Stromal cell of bone marrow (primary cell): ENCODE data around the gene PRM2.

Source experiments
- DNase-seq: peaks from one replicate; pipeline ENCODE4 v3.0.0-alpha.2; 2012; ENCODE audit warnings: low read depth

PRM2 gene

DNA sequence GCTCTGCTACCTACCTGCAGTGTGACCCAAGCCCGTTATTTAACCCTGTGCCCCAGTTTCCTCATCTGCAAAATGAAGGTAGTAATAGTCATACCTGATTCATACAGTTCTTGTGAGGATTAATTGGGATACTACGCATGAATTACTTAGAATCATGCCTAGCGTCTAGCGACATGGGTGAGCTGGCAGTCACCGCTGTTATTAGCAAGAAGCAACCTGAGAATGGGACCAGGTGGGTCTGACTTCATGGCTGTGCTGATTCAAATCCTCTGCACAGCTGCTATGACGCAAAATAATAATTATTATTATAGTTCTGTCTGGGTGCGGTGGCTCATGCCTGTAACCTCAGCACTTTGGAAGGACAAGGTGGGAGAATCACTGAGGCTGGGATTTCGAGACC lies 28.1 kb downstream of the PRM2 start:
- DNase-seq = no peak

DNA sequence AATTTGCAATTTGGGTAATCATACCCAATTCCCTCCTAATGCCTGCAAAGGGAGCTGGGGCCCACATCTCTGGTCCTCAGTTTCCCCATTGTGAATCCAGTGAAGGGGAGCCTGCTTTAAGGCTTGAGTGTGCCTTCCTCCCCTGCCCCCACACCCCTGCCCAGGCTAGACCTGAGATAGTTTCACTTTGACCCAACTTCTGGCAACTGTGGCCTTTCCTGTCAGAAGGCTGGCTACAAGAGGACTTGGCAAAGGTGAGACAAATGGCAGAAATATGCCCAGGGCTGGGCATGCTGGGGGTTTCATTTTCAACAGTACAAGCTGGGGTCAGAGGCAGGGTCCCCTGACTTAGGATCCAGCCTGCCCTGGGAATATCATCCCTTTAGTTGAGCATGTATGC lies 30.3 kb downstream of the PRM2 start:
- DNase-seq = no peak

DNA sequence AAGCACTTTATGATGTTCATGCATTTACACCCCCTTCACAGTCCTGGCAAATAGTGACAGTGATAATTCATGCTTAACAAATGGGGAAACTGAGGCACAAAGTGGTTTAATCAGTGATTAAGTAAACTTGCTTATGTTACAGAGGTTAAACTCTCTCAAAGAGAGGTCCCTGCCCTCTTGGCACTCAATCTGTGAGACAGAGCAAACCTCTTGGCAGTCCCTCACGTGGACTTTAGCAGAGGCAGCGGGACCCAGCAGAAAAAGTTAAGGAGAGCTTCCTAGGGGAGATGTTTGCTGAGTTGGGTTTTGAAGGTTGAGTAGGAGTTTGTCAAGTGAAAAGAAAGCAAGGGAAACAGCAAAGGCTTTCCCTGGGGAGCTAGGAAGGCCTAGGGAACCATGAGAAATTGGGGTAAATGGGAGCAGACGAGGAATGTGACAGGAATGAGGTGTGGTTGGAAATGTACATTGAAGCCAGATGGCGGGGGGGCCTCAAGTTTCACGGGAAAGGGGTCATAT lies 31.0 kb downstream of the PRM2 start:
- no peak for DNase-seq

- DNase-seq = no peak
Measured at GRCh38 chr16:11242658-11243057, 33.6 kb downstream of the PRM2 start.

DNA sequence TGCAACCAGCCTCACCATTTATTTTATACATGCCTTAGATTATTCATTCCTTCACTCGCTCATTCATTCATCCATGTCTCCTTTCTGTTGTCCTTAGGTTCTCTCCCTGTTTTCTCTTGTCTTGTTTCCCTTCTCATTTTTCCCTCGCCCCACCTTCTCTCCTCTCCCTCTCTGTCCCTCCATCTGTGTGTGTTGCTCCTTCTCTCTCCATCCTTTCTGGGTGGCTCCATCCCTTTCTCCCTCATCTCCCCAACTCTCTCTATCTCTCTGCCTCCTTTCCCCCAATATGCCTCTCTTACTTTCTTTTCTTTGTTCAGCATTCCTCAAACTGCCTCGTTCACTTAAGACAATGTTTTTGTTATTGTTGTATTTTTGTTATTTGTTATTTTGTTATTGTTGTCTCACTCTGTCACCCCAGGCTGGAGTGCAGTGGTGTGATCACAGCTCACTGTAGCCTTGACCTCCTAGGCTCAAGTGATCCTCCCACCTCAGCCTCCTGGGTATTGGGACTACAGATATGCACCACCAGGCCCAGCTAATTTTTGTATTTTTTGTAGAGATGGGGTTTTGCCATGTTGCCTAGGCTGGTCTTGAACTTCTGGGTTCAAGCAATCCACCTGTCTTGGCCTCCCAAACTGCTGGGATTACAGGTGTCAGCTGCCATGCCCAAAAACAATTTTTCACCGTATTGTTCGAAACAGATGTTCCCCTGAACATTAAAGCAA lies 34.6 kb downstream of the PRM2 start:
- no peak for DNase-seq

DNA sequence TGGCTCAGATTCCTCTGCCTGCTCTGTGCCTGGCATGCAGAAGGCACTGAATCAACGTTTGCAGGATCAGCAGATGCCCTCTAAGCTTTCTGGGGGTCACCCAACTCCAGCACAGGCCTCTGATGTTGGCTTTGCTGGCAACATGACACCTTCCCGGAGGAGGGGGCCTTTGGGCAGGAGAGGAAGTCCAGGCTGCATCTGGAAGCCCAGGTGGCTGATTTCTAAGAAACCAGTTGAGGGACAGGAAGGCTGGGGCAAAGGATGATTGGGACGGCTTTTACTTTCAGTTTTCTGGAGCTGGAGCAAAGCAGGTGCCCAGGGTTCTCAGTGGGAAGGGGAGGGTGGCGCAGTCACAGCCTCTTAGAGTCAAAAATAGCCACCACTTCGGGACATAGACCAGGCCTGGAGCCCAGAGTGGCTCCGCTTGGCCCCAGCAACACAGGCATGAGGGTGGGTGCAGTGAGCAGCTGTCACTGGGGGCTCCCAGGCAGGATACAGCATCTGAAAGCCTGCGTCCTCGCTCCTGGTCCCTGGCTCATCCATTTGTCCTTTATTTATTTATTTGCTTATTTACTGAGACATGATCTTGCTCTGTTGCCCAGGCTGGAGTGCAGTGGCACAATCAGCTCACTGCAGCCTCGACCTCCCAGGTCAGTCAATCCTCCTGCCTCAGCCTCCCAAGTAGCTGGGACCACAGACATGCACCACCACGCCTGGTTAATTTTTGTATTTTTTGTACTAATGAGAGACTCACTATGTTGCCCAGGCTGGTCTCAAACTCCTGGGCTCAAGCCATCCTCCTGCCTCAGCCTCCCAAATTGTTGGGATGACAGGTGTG lies 35.4 kb downstream of the PRM2 start:
- DNase-seq = no peak

- DNase-seq = no peak
Measured at GRCh38 chr16:11239644-11240632, 36.3 kb downstream of the PRM2 start.

DNA sequence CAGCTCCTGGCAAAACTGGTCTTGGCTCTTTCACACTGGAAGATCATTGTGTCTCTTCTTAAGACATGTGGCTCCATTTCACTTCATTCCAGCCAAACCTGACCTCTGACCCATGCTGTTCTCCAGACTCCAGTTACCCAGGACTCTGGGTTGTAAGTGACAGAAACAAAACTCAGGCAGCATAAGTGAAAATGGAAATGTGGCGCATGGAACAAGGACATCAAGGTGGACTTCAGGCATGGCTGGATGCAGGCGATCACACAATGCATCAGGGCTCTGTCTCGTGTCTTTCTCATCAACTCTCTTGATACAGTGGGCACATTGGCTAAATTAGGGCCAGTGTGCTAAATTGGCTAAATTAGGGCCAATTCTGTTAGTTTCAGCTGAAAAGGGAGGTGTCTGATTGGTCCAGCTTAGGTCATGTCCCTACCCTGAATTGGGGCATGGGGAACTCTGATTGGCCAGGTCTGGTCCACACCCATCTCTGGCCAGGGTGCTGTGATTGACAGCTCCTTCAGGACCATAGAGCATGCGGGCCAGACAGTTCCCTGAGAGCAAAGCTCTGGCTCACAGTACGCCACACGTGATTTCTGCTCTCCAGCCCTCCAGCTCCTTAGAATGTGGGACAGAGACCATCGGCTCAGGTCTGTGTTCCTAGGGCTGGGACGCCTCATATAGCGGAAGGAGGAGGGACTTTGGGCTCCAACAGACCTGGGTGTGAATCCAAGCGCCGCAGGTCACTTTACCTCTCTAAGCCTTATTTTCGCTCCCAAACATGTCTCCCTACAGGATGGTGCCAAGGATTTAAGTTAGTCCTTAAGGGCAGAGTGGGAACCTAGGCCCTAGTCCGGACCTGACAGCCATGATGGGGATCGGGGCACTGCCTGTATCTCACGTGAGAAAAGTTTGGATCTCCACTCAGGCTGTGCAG lies 37.7 kb downstream of the PRM2 start:
- DNase-seq = no peak

- no peak for DNase-seq
Measured at GRCh38 chr16:11236461-11237254, 39.6 kb downstream of the PRM2 start.

GRCh38 chr16:11235703-11235991 lies 40.6 kb downstream of the PRM2 start:
- no peak for DNase-seq

- DNase-seq = no peak
Measured at GRCh38 chr16:11234884-11235702, 41.2 kb downstream of the PRM2 start.

DNA sequence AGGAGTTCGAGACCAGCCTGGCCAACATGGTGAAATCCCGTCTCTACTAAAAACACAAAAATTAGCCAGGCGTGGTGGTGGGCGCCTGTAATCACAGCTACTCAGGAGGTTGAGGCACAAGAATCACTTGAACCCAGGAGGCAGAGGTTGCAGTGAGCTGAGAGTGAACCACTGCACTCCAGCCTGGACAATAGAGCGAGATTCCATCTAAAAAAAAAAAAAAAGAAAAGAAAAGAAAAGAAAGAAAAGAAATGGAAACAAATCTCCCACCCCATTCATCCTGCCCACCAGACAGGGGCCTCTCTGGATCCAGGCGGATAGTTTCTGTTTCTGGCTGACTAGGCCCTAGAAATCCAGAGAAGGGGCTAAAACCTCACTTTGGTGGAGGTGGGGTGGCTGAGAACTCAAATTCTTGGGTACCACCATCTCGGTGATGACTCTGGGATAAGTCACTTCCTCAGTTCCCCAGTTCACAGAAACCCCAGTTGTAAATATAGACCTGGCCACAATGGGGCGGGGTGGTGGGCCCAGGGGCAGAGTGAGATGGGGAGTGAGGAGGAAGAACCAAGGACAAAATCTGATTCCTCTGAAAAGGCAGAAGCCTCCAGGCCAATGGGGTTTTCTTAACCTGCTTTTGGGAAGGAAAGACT lies 42.4 kb downstream of the PRM2 start:
- no peak for DNase-seq

- DNase-seq = no peak
Measured at GRCh38 chr16:11232852-11233726, 43.2 kb downstream of the PRM2 start.

- DNase-seq = no peak
Measured at GRCh38 chr16:11232302-11232851, 43.9 kb downstream of the PRM2 start.

GRCh38 chr16:11231367-11231970 lies 44.8 kb downstream of the PRM2 start:
- no peak for DNase-seq

- no peak for DNase-seq
Measured at GRCh38 chr16:11229906-11230305, 46.4 kb downstream of the PRM2 start.

DNA sequence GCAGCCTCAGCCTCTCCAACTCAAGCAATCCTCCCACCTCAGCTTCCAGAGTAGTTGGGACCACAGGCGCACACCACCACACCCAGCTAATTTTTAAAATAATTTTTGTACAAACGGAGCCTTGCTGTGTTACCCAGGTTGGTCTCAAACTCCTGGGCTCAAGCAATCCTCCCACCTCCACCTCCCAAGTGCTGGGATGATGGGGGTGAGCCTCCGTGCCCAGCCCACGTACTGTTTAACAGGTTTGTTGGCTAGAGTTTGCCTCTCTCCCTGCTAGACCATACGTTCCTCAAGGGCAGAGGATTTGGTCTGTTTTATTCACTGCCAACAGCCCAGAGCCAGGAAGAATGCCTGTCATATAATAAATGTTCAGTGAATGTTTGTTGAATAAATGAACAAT lies 46.8 kb downstream of the PRM2 start:
- no peak for DNase-seq
